MM.1S (cell line): ENCODE measurements around the gene BNIP3.

Source experiments
- DNase-seq: peaks from one replicate; pipeline ENCODE4 v3.0.0-alpha.2; 2015
- H2AFZ ChIP-seq: fragments of 300-600 bp; sonication (generic); 2 replicates; pipeline ENCODE4 v1.6.0; 2016; ENCODE audit warnings: antibody characterized with exemption, low read length
- H3F3A ChIP-seq: fragments of 300-600 bp; sonication (generic); 2 replicates; pipeline ENCODE4 v1.6.1; 2016; ENCODE audit warnings: mild to moderate bottlenecking, antibody characterized with exemption, low read length, moderate library complexity, mixed read lengths; ENCODE audit not compliant: insufficient read depth
- H3K27ac ChIP-seq: fragments of 300-600 bp; sonication (generic); 2 replicates; pipeline ENCODE4 v1.5.1; 2016; ENCODE audit warnings: mild to moderate bottlenecking, low read length
- H3K27me3 ChIP-seq: fragments of 300-600 bp; sonication (generic); replicated peaks from 2 replicates; pipeline ENCODE4 v1.6.0; 2016; ENCODE audit warnings: low read length; ENCODE audit not compliant: insufficient read depth
- H3K36me3 ChIP-seq: fragments of 300-600 bp; sonication (generic); replicated peaks from 2 replicates; pipeline ENCODE4 v1.6.1; 2016; ENCODE audit warnings: mild to moderate bottlenecking, low read length, mixed read lengths; ENCODE audit not compliant: insufficient read depth
- H3K4me1 ChIP-seq: fragments of 300-600 bp; sonication (generic); 2 replicates; pipeline ENCODE4 v1.6.1; 2016; ENCODE audit warnings: low read length, mixed read lengths
- H3K4me2 ChIP-seq: fragments of 300-600 bp; sonication (generic); 2 replicates; pipeline ENCODE4 v1.6.0; 2016; ENCODE audit warnings: low read depth, low read length
- H3K4me3 ChIP-seq: fragments of 300-600 bp; sonication (generic); 2 replicates; pipeline ENCODE4 v1.5.1; 2016; ENCODE audit warnings: low read length, mixed read lengths
- H3K79me2 ChIP-seq: fragments of 300-600 bp; sonication (generic); 2 replicates; pipeline ENCODE4 v1.6.1; 2016; ENCODE audit warnings: mixed run types, low read length, mixed read lengths
- H3K9ac ChIP-seq: fragments of 300-600 bp; sonication (generic); 2 replicates; pipeline ENCODE4 v1.6.1; 2016; ENCODE audit warnings: low read length, mixed read lengths
- H3K9me2 ChIP-seq: fragments of 300-600 bp; sonication (generic); replicated peaks from 2 replicates; pipeline ENCODE4 v1.6.1; 2016; ENCODE audit warnings: mild to moderate bottlenecking, low read length, mixed read lengths; ENCODE audit not compliant: insufficient read depth
- H3K9me3 ChIP-seq: fragments of 300-600 bp; sonication (generic); replicated peaks from 2 replicates; pipeline ENCODE4 v1.6.1; 2016; ENCODE audit warnings: mild to moderate bottlenecking, low read length, mixed read lengths; ENCODE audit not compliant: insufficient read depth
- H4K20me1 ChIP-seq: fragments of 300-600 bp; sonication (generic); 2 replicates; pipeline ENCODE4 v1.6.1; 2016; ENCODE audit warnings: mild to moderate bottlenecking, low read length, moderate library complexity, mixed read lengths; ENCODE audit not compliant: insufficient read depth
- EZH2 ChIP-seq: fragments of 300-600 bp; sonication (generic); optimal IDR thresholded peaks from 2 replicates; pipeline ENCODE3; 2017; ENCODE audit warnings: low read depth, mild to moderate bottlenecking, antibody characterized with exemption, low read length, mixed read lengths
- EZH2phosphoT487 ChIP-seq: fragments of 300-600 bp; sonication (generic); IDR thresholded peaks from 2 replicates; pipeline ENCODE4 v1.6.1; 2018; ENCODE audit warnings: antibody characterized with exemption, low read length
- TF ChIP-seq, protein P1 (sequence below): fragments of 300-600 bp; sonication (generic); IDR thresholded peaks from 2 replicates; pipeline ENCODE4 v1.5.1; 2016; ENCODE audit warnings: antibody characterized with exemption, low read length, mixed read lengths

Gene BNIP3

GRCh38 chr10:131930150-131930549 lies 51.6 kb downstream of the BNIP3 start:
- TF ChIP-seq EZH2, result no peak
- TF ChIP-seq, protein P1, sequence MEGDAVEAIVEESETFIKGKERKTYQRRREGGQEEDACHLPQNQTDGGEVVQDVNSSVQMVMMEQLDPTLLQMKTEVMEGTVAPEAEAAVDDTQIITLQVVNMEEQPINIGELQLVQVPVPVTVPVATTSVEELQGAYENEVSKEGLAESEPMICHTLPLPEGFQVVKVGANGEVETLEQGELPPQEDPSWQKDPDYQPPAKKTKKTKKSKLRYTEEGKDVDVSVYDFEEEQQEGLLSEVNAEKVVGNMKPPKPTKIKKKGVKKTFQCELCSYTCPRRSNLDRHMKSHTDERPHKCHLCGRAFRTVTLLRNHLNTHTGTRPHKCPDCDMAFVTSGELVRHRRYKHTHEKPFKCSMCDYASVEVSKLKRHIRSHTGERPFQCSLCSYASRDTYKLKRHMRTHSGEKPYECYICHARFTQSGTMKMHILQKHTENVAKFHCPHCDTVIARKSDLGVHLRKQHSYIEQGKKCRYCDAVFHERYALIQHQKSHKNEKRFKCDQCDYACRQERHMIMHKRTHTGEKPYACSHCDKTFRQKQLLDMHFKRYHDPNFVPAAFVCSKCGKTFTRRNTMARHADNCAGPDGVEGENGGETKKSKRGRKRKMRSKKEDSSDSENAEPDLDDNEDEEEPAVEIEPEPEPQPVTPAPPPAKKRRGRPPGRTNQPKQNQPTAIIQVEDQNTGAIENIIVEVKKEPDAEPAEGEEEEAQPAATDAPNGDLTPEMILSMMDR, result no peak
- TF ChIP-seq EZH2phosphoT487, result no peak
- peaks cover 8% of the 10 kb centered on the region; the same call in 1 of the 2 replicates for H3K36me3 ChIP-seq
- H3K4me1 ChIP-seq, result no peaks in the 10 kb centered on the region
- H4K20me1 ChIP-seq, result no peaks in the 10 kb centered on the region
- no peaks in the 10 kb centered on the region for H3K27me3 ChIP-seq
- no peaks in the 10 kb centered on the region for H3K9me3 ChIP-seq
- H3K9ac ChIP-seq, result no peak overlapping the region
- no peaks in the 10 kb centered on the region for H3K9me2 ChIP-seq
- no peak overlapping the region for H3K4me3 ChIP-seq
- H3K4me2 ChIP-seq, result no peak overlapping the region
- peaks cover 98% of the 10 kb centered on the region for H3K79me2 ChIP-seq
- no peak for DNase-seq
- H3K27ac ChIP-seq, result no peak overlapping the region
- no peaks in the 10 kb centered on the region for H3F3A ChIP-seq
- no peak overlapping the region for H2AFZ ChIP-seq

DNA sequence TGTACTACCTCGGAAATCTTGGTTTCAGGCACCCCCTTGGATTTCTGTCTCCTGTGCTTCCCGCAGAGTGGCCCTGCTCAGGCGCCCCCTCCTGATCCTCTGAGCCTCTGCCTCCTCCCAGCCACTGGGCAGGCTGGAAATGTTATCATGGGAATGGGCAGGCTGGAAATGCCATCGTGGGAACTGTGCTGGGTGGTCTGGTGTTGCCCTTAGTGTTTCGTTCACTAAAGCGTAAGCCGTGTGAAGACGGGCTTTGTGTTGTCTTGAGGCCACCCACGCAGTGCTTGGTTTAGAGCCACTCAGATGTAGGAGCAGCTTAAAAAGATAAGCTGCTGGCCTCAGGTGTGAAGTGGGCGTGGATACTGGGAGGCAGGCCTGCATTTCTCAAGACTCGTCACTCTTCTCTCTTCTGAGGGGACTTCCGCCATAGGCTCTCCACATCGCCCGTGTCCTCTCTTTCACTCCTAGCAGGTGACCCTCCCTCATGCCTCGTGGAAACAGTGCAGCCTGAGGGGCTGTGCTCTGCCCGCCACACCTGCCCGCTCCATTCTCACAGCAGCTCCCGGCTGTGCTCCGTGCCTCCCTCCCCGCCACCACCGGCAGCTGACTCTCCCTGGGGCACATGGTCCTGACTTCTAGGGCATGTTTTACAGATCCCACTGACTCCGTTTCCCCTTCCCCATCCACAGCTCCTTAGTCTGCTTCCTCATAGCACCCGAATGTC lies 52.4 kb downstream of the BNIP3 start:
- no peak for DNase-seq
- TF ChIP-seq, protein P1, result no peak
- TF ChIP-seq EZH2phosphoT487, result no peak
- TF ChIP-seq EZH2, result no peak
- Histone ChIP-seq H3K27me3 (no peaks in the 10 kb centered on the region), H3K9me2 (no peaks in the 10 kb centered on the region), H3K36me3 (peaks cover 12% of the 10 kb centered on the region; the same call in 1 of the 2 replicates), H3K9ac (no peak overlapping the region), H3K79me2 (peaks cover 98% of the 10 kb centered on the region), H4K20me1 (no peaks in the 10 kb centered on the region), H3K9me3 (no peaks in the 10 kb centered on the region), H3K4me1 (no peaks in the 10 kb centered on the region), H3K4me2 (no peak overlapping the region), H3F3A (no peaks in the 10 kb centered on the region), H3K27ac (no peak overlapping the region), H3K4me3 (no peak overlapping the region), H2AFZ (no peak overlapping the region)

- H3K9me3 ChIP-seq, result no peaks in the 10 kb centered on the region
- no peaks in the 10 kb centered on the region for H4K20me1 ChIP-seq
- DNase-seq, result no peak
- H3K4me1 ChIP-seq, result no peaks in the 10 kb centered on the region
- H3K9ac ChIP-seq, result no peak overlapping the region
- H3K36me3 ChIP-seq, result peaks cover 12% of the 10 kb centered on the region; the same call in 1 of the 2 replicates
- H3K4me2 ChIP-seq, result no peak overlapping the region
- H3K27ac ChIP-seq, result no peak overlapping the region
- no peak overlapping the region for H2AFZ ChIP-seq
- peaks cover 99% of the 10 kb centered on the region for H3K79me2 ChIP-seq
- TF ChIP-seq EZH2 (no peak), EZH2phosphoT487 (no peak)
- TF ChIP-seq, protein P1, result no peak
- no peaks in the 10 kb centered on the region for H3F3A ChIP-seq
- no peaks in the 10 kb centered on the region for H3K27me3 ChIP-seq
- H3K9me2 ChIP-seq, result no peaks in the 10 kb centered on the region
- no peak overlapping the region for H3K4me3 ChIP-seq
Measured at GRCh38 chr10:131928248-131929095, 53.3 kb downstream of the BNIP3 start.
